Endothelial cell of umbilical vein (primary cell): Measurements from ENCODE around the gene ELMO2.
"Not testable (repeated sequence)": the region's sequence is repeated elsewhere in the genome, so short reads cannot be mapped to it uniquely, and the experiment has no call there.

Experiments used
- EZH2 ChIP-seq: IDR thresholded peaks from 2 replicates; pipeline ENCODE4 v1.6.1; 2012; ENCODE audit warnings: borderline replicate concordance, low read depth, mild to moderate bottlenecking, moderate library complexity, low read length, inconsistent platforms; ENCODE audit not compliant: severe bottlenecking
- GATA2 ChIP-seq: IDR thresholded peaks from 2 replicates; pipeline ENCODE4 v1.7.0; 2011; ENCODE audit warnings: low read depth, mild to moderate bottlenecking, moderate library complexity, mixed read lengths, low read length; ENCODE audit not compliant: insufficient read length, insufficient read depth
- POLR2A ChIP-seq: IDR thresholded peaks from 2 replicates; pipeline ENCODE4 v1.6.1; 2012; ENCODE audit warnings: low read depth, mild to moderate bottlenecking, control low read depth, low read length
- POLR2AphosphoS5 ChIP-seq: IDR thresholded peaks from 2 replicates; pipeline ENCODE4 v1.6.1; 2012; ENCODE audit warnings: low read depth, mild to moderate bottlenecking, control low read depth, low read length, moderate library complexity; ENCODE audit not compliant: insufficient read depth
- TF ChIP-seq, protein P1 (sequence below), 2 donors: IDR thresholded peaks; 1 replicate in 1 of 2; 2 replicates in 1 of 2; pipeline ENCODE4 v1.5.1; 2011; ENCODE audit warnings: low read length in 2 of 2, mild to moderate bottlenecking in 2 of 2, moderate library complexity in 2 of 2, control low read depth in 1 of 2, inconsistent platforms in 1 of 2, low read depth in 1 of 2; ENCODE audit not compliant: insufficient read depth in 1 of 2; ENCODE audit errors: extremely low read depth in 1 of 2
- TF ChIP-seq, protein P2 (sequence below): IDR thresholded peaks from 2 replicates; pipeline ENCODE4 v1.6.1; 2011; ENCODE audit not compliant: insufficient read depth, insufficient read length

DNA sequence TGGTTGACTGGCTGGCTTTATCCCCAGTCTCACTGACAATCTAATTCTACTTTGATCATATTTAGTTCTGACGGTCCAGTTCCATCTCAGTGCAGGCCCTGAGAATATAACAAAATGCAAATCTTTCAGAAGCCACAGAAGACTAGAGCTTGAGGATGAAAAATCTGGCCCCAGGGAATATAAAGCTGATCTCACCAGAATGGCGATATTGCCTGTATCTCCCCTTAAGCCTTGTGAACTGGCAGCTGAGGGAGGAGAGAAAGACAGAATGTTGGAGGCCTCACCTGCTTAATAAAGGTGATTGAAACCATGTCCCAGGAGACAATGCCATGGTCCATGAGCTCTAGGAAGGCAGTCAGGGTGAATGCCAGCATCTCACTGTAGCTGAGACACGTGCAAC lies 19.4 kb downstream of the ELMO2 start:
- TF ChIP-seq, protein P1, sequence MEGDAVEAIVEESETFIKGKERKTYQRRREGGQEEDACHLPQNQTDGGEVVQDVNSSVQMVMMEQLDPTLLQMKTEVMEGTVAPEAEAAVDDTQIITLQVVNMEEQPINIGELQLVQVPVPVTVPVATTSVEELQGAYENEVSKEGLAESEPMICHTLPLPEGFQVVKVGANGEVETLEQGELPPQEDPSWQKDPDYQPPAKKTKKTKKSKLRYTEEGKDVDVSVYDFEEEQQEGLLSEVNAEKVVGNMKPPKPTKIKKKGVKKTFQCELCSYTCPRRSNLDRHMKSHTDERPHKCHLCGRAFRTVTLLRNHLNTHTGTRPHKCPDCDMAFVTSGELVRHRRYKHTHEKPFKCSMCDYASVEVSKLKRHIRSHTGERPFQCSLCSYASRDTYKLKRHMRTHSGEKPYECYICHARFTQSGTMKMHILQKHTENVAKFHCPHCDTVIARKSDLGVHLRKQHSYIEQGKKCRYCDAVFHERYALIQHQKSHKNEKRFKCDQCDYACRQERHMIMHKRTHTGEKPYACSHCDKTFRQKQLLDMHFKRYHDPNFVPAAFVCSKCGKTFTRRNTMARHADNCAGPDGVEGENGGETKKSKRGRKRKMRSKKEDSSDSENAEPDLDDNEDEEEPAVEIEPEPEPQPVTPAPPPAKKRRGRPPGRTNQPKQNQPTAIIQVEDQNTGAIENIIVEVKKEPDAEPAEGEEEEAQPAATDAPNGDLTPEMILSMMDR (IDR thresholded peaks at IDR 0.05; ENCODE audit: extremely low read depth in 1 of 2, insufficient read depth in 1 of 2, low read depth in 1 of 2, low read length in 2 of 2) = not testable (repeated sequence)
- TF ChIP-seq POLR2AphosphoS5, POLR2A, GATA2, EZH2: not testable (repeated sequence)
- TF ChIP-seq, protein P2, sequence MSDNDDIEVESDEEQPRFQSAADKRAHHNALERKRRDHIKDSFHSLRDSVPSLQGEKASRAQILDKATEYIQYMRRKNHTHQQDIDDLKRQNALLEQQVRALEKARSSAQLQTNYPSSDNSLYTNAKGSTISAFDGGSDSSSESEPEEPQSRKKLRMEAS = not testable (repeated sequence)
